ENCODE results near the gene HIP1R. TPM values are rescaled to one million over a fixed set of nuclear protein-coding genes. Genes with fewer than 3 reads are reported as not detected.

HIP1R gene
- polyA plus RNA-seq, 1 of the 3 experiments (the other 2 are of a cell fraction) = 20.6 TPM

GRCh38 chr12:122886851-122887818 is 51.9 kb downstream of the HIP1R start:
- no peaks in the 10 kb centered on the region for H3K36me3 ChIP-seq (replicated peaks in 1 of 2; ENCODE audit: control insufficient read depth in 1 of 2, insufficient read depth in 2 of 2, low read length in 1 of 2)
- H3K27me3 ChIP-seq (ENCODE audit: insufficient read depth) = no peaks in the 10 kb centered on the region
- peaks cover 99% of the 10 kb centered on the region for H3K79me2 ChIP-seq (ENCODE audit: insufficient read depth)
- CTCF ChIA-PET = interaction anchor here (0.9 to 1.3 kb wide), 2 partner anchors 26 to 66 kb away, joined by 3 to 4 read pairs; no protein-coding TSS in a partner anchor
- no peaks in the 10 kb centered on the region for H3K9me2 ChIP-seq
- TF ChIP-seq NFIC (IDR thresholded peaks at IDR 0.05; ENCODE audit: borderline replicate concordance) (no peak), FOSL2 (IDR thresholded peaks at IDR 0.05; ENCODE audit: borderline replicate concordance, low read depth) (peak; percentile 84), JUND (IDR thresholded peaks at IDR 0.05) (peak; percentile 68), TAF1 (IDR thresholded peaks at IDR 0.05; ENCODE audit: borderline replicate concordance, low read depth, low read length) (no peak), TCF12 (IDR thresholded peaks at IDR 0.05) (peak; percentile 35; the same call in 1 of the 2 replicates), FOXJ3 (CRISPR knock-in tag; IDR thresholded peaks at IDR 0.05) (no peak)
- TF ChIP-seq, protein P1, sequence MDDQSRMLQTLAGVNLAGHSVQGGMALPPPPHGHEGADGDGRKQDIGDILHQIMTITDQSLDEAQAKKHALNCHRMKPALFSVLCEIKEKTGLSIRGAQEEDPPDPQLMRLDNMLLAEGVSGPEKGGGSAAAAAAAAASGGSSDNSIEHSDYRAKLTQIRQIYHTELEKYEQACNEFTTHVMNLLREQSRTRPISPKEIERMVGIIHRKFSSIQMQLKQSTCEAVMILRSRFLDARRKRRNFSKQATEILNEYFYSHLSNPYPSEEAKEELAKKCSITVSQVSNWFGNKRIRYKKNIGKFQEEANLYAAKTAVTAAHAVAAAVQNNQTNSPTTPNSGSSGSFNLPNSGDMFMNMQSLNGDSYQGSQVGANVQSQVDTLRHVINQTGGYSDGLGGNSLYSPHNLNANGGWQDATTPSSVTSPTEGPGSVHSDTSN (IDR thresholded peaks at IDR 0.05) = no peak
- H3K9me3 ChIP-seq = no peaks in the 10 kb centered on the region
- DNase-seq = no peak
- peak overlapping the region; percentile 20 for H3K4me2 ChIP-seq
- H3K9ac ChIP-seq = 0 out of 2 replicates have a peak overlapping the region, but pooled peaks have one; percentile 5
- H3F3A ChIP-seq (replicated peaks; ENCODE audit: insufficient read depth) = peaks cover 21% of the 10 kb centered on the region
- no peak overlapping the region for H2AFZ ChIP-seq (ENCODE audit: low read depth)
- WGBS (ENCODE audit: low lambda C conversion rate) = 72% methylated on average over 10 of the region's 10 CpGs
- H3K4me3 ChIP-seq (ENCODE audit: low read depth in 2 of 2, low read length in 1 of 2) = no peak overlapping the region
- H3K27ac ChIP-seq (ENCODE audit: low read depth in 2 of 2, low read length in 1 of 2) = peak overlapping the region in 1 of 2 experiments; percentile 40; a peak in 2 of 4 replicates
- H3K4me1 ChIP-seq (ENCODE audit: control insufficient read depth in 1 of 2, insufficient read depth in 2 of 2, low read depth in 1 of 2, low read length in 1 of 2) = peaks cover 2 to 39% of the 10 kb centered on the region in 2 experiments; a peak in 3 of 4 replicates
- POLR2A ChIA-PET = no interaction called here
- peaks cover 70% of the 10 kb centered on the region for H4K20me1 ChIP-seq (ENCODE audit: insufficient read depth)

DNA sequence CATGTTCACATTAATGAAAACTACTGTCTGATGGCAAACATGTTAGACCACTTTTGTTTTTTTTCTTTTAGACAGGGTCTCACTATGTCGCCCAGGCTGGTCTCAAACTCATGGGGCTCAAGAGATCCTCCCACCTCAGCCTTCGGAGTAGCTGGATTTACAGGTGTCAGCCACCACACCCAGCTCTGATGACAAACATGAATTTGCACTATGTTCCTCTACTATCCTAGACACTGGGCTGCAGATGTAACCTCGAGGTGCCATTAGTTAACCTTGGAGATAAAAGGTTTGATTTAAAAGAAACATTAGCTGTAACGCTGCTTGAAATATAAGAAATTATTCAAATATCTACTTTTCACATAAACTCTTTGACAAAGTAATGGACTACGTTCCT is 52.6 kb downstream of the HIP1R start:
- peaks cover 2 to 39% of the 10 kb centered on the region in 2 experiments; a peak in 3 of 4 replicates for H3K4me1 ChIP-seq (ENCODE audit: control insufficient read depth in 1 of 2, insufficient read depth in 2 of 2, low read depth in 1 of 2, low read length in 1 of 2)
- 97% methylated on average over 5 of the region's 5 CpGs for WGBS (ENCODE audit: low lambda C conversion rate)
- POLR2A ChIA-PET = no interaction called here
- no peak overlapping the region for H3K4me3 ChIP-seq (ENCODE audit: low read depth in 2 of 2, low read length in 1 of 2)
- H3K9ac ChIP-seq = no peak overlapping the region
- no peak for DNase-seq
- H3F3A ChIP-seq (replicated peaks; ENCODE audit: insufficient read depth) = peaks cover 21% of the 10 kb centered on the region
- H3K36me3 ChIP-seq (replicated peaks in 1 of 2; ENCODE audit: control insufficient read depth in 1 of 2, insufficient read depth in 2 of 2, low read length in 1 of 2) = no peaks in the 10 kb centered on the region
- H3K27me3 ChIP-seq (ENCODE audit: insufficient read depth) = no peaks in the 10 kb centered on the region
- no peaks in the 10 kb centered on the region for H3K9me3 ChIP-seq
- peak overlapping the region in 1 of 2 experiments; percentile 44; a peak in 2 of 4 replicates for H3K27ac ChIP-seq (ENCODE audit: low read depth in 2 of 2, low read length in 1 of 2)
- peaks cover 99% of the 10 kb centered on the region for H3K79me2 ChIP-seq (ENCODE audit: insufficient read depth)
- TF ChIP-seq POLR2AphosphoS5 (IDR thresholded peaks at IDR 0.05; ENCODE audit: low read depth, low read length) (no peak), SIN3A (IDR thresholded peaks at IDR 0.05; ENCODE audit: borderline replicate concordance, low read depth, low read length) (no peak), TAF1 (IDR thresholded peaks at IDR 0.05; ENCODE audit: borderline replicate concordance, low read depth, low read length) (no peak), GATA2 (CRISPR knock-in tag; IDR thresholded peaks at IDR 0.05) (no peak), MXI1 (IDR thresholded peaks at IDR 0.05; ENCODE audit: low read depth, low read length) (no peak), RCOR1 (IDR thresholded peaks at IDR 0.05; ENCODE audit: low read length) (no peak), EP300 (IDR thresholded peaks at IDR 0.05; ENCODE audit: borderline replicate concordance in 1 of 2, low read depth in 1 of 2, low read length in 1 of 2) (no peak), EZH2phosphoT487 (IDR thresholded peaks at IDR 0.05; ENCODE audit: borderline replicate concordance, low read depth) (no peak), MEF2A (IDR thresholded peaks at IDR 0.05; ENCODE audit: borderline replicate concordance, low read depth) (no peak), FOXJ3 (CRISPR knock-in tag; IDR thresholded peaks at IDR 0.05) (no peak), TCF12 (IDR thresholded peaks at IDR 0.05) (no peak)
- TF ChIP-seq, protein P2, sequence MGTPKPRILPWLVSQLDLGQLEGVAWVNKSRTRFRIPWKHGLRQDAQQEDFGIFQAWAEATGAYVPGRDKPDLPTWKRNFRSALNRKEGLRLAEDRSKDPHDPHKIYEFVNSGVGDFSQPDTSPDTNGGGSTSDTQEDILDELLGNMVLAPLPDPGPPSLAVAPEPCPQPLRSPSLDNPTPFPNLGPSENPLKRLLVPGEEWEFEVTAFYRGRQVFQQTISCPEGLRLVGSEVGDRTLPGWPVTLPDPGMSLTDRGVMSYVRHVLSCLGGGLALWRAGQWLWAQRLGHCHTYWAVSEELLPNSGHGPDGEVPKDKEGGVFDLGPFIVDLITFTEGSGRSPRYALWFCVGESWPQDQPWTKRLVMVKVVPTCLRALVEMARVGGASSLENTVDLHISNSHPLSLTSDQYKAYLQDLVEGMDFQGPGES (IDR thresholded peaks at IDR 0.05; ENCODE audit: low read depth, low read length) = no peak
- TF ChIP-seq, protein P3, sequence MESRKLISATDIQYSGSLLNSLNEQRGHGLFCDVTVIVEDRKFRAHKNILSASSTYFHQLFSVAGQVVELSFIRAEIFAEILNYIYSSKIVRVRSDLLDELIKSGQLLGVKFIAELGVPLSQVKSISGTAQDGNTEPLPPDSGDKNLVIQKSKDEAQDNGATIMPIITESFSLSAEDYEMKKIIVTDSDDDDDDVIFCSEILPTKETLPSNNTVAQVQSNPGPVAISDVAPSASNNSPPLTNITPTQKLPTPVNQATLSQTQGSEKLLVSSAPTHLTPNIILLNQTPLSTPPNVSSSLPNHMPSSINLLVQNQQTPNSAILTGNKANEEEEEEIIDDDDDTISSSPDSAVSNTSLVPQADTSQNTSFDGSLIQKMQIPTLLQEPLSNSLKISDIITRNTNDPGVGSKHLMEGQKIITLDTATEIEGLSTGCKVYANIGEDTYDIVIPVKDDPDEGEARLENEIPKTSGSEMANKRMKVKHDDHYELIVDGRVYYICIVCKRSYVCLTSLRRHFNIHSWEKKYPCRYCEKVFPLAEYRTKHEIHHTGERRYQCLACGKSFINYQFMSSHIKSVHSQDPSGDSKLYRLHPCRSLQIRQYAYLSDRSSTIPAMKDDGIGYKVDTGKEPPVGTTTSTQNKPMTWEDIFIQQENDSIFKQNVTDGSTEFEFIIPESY (IDR thresholded peaks at IDR 0.05; ENCODE audit: borderline replicate concordance, low read depth) = no peak
- no peak overlapping the region for H2AFZ ChIP-seq (ENCODE audit: low read depth)
- H4K20me1 ChIP-seq (ENCODE audit: insufficient read depth) = peaks cover 69% of the 10 kb centered on the region
- CTCF ChIA-PET = interaction anchor here (0.8 to 1.5 kb wide), 5 partner anchors 9 to 26 kb away, joined by 3 to 4 read pairs (median 3); no protein-coding TSS in a partner anchor
- no peaks in the 10 kb centered on the region for H3K9me2 ChIP-seq
- H3K4me2 ChIP-seq = peak overlapping the region; percentile 20
